Central memory CD8-positive, alpha-beta T cell (primary cell): ENCODE measurements around the gene SPON2.

Experiments
- ATAC-seq: fragments of 150-1000 bp; cut with Tn5 transposase; replicated peaks from 2 replicates; pipeline ENCODE4 v1.10.0; 2022; ENCODE audit warnings: mild to moderate bottlenecking, moderate FRiP score, moderate number of reproducible peaks; ENCODE audit not compliant: poor library complexity, severe bottlenecking; ENCODE audit errors: extremely low read depth
- DNase-seq, 2 donors: peaks; one replicate each; pipeline ENCODE4 v3.0.0; 2021; ENCODE audit warnings: low spot score in 2 of 2
- H3K27ac Mint-ChIP-seq: one replicate; pipeline ENCODE4 v1.8.0; 2022; ENCODE audit warnings: low read depth, mild to moderate bottlenecking, moderate library complexity, mixed read lengths
- H3K27me3 Mint-ChIP-seq: one replicate; pipeline ENCODE4 v1.8.0; 2022; ENCODE audit warnings: mixed read lengths
- H3K36me3 Mint-ChIP-seq: one replicate; pipeline ENCODE4 v1.8.0; 2022; ENCODE audit warnings: mild to moderate bottlenecking, moderate library complexity, mixed read lengths; ENCODE audit not compliant: insufficient read depth
- H3K4me1 Mint-ChIP-seq: one replicate; pipeline ENCODE4 v1.8.0; 2022; ENCODE audit warnings: mixed read lengths
- H3K4me3 Mint-ChIP-seq: one replicate; pipeline ENCODE4 v1.8.0; 2022; ENCODE audit warnings: mild to moderate bottlenecking, moderate library complexity, mixed read lengths
- H3K9me3 Mint-ChIP-seq: one replicate; pipeline ENCODE4 v1.8.0; 2022; ENCODE audit warnings: mixed read lengths

SPON2 gene

DNA sequence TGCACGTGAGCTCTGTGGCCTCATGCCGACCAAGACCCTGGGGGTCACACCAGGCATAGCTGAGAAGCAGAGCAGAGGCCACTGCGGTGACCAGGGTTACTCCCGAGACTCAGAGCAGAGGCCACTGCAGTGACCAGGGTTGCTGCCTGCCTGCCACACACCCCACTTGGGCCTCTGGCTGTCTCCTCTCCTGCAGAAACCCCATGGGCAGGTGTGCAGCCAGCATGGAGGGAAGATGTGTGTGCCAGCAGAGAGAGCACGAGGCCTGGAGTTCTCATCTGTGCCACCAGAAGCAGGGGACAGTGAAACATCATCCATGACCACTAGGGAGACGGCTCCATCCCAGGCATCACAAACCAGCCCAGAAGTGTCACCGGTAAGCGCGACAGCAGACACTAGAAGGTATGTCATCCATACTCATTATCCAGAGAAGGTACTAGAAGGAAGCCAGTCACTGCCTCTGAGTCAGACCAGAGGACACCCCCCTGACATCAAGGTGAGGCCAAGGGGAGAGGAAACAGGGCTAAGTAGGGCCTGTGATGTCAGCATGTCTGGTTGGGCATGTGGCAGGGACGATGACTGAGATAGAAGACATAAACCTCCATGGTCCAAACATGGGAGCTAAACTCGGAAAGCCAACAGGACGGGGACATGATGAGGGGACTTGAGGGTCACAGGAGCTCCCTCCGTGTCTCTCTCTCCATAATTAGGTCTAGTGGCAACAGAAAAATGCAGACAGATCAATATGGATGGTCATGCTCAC is 24.2 kb upstream of the SPON2 start:
- Mint-ChIP-seq H3K27me3 (no peaks in the 10 kb centered on the region), H3K4me1 (peaks cover 44% of the 10 kb centered on the region), H3K4me3 (no peak overlapping the region), H3K9me3 (no peaks in the 10 kb centered on the region), H3K36me3 (peaks cover 27% of the 10 kb centered on the region), H3K27ac (peak overlapping the region; percentile 73)
- DNase-seq (peak in 1 of 2 donors; percentile 12), ATAC-seq (no peak)

DNA sequence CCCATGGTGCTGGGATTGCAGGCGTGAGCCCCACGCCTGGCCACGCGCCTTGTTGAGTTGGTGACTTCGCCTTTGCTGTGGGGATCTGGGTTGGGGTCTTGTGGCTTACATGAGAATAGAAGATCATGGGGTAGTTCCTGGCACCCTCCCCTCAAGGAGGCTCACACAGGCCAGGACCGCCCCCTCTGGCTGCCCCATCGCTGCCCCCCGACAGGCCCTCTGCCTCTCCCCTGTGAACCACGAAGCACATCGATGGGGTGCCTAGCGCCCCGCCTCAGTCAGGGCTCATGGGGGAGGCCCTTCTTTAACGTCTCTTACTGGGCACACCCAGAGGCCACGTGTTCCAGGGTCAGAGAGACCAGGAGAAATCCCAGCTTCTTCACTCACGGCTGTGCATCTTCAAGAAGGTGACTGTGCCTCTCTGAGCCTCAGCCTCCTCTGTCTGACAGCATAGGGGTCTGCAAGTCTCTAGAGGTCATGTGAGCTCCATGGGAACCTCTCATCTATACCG is 23.6 kb upstream of the SPON2 start:
- peaks cover 20% of the 10 kb centered on the region for H3K36me3 Mint-ChIP-seq
- no peaks in the 10 kb centered on the region for H3K27me3 Mint-ChIP-seq
- ATAC-seq, result no peak
- DNase-seq, result peak in 1 of 2 donors; percentile 12
- peaks cover 37% of the 10 kb centered on the region for H3K4me1 Mint-ChIP-seq
- no peaks in the 10 kb centered on the region for H3K9me3 Mint-ChIP-seq
- H3K27ac Mint-ChIP-seq, result peak overlapping the region; percentile 73
- H3K4me3 Mint-ChIP-seq, result no peak overlapping the region

DNA sequence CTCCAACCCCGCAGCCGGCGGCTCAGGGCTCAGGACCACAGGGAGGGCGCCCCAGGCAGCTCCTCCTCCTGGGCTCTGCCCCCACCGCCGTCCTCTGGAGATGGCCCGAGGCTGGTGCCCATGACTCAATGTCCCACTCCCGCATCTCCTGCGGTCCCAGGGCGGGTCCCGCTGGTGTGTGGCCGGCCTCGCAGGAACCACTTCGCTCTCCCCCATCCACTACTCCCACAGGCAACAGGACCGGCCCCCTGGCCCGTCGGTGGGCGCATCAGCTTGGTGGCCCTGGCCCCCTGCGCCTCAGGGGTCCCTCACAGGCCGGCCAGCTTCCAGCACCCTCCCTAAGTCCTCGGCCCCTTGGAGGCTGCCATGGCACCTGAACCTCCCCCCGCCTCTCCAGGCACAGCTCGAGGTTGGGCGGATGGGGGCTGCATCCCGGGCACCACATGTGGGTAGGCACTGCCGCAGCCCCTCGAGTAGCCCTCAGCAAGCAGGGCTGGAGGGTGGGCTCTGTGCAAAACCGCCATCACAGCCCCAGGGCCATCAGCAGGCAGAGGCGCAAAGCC is 22.8 kb upstream of the SPON2 start:
- DNase-seq (peak in 1 of 2 donors; percentile 8), ATAC-seq (no peak)
- Mint-ChIP-seq H3K4me1 (peaks cover 37% of the 10 kb centered on the region), H3K9me3 (no peaks in the 10 kb centered on the region), H3K27me3 (no peaks in the 10 kb centered on the region), H3K4me3 (no peak overlapping the region), H3K36me3 (peaks cover 17% of the 10 kb centered on the region), H3K27ac (no peak overlapping the region)

DNA sequence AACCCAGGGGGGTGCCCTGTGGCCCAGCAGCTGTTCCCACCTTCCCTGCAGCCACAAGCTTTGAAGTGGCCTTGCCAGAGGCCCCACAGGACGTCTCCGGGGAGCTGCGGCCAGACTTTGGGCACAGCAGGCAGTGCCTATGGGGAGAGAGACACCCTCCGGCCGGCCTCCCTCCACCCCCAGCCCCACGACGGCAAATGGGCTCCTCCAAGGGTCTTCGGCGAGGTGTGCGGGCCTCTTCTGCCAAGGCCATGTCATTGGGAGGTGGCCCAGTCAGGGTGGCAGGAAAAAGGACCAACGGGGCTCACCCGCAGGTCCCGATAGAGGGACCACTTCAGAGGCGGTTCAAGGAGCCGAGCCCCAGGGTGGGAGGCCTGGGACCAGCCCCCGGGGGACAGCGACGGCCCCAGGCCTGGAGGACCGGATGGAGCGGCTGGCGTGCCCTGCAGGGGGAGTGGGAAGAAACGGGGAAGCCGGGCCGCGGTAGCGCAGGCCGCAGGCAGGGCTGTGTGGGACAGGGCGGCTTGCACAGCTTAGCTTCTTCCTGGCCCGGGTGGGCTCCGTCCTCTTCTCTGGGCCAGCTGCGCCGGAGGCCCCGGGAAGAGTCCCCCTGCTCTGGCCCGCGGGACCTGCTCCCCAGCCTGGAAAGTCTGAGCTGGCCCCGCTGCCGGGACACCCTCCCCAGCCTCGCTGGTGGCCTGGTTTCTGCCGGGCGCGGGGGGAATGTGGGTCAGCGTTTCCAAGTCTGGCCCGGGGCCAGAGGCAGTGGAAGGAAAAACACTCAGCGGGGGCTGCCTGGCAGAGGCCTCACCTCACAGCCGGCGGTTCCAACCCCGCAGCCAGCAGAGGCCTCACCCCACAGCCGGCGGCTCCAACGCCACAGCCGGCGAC is 21.9 kb upstream of the SPON2 start:
- Mint-ChIP-seq H3K4me3 (no peak overlapping the region), H3K36me3 (peaks cover 15% of the 10 kb centered on the region), H3K9me3 (no peaks in the 10 kb centered on the region), H3K27ac (no peak overlapping the region), H3K27me3 (no peaks in the 10 kb centered on the region), H3K4me1 (peaks cover 38% of the 10 kb centered on the region)
- peak in 1 of 2 donors; percentile 12 for DNase-seq
- ATAC-seq, result no peak

DNA sequence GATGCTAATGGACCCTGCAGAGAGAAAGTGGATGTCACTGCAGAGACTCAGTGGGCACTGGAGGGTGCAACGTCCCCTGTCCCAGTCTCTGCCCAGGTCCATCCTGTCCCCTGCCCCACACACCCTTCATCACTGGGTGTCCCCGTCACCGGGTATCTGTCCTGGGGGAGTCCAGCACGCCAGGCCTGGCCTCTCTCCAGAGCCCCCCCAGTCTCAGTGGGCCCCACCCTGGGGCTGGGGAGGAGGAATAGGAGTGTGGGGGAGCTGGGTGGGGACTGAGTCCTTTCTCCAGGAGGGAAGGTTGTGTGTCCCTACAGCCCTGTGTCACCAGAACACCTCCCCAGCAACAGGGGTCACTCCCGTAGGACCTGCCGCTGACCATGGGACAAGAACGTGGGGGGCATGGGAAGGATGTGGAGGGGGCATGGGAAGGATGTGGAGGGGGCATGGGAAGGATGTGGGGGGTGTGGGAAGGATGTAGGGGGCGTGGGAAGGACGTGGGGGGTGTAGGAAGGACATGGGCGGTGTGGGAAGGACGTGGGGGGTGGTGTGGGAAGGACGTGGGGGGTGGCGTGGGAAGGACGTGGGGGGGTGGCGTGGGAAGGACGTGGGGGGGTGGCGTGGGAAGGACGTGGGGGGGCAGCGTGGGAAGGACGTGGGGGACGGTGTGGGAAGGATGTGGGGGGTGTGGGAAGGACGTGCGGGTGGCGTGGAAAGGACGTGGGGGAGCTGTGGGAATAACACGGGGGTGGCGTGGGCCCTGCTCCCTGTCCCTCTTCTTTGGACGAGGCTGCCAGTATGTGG is 21.0 kb upstream of the SPON2 start:
- H3K27me3 Mint-ChIP-seq, result no peaks in the 10 kb centered on the region
- DNase-seq (peak in 1 of 2 donors; percentile 12), ATAC-seq (no peak)
- no peak overlapping the region for H3K27ac Mint-ChIP-seq
- H3K36me3 Mint-ChIP-seq, result peaks cover 14% of the 10 kb centered on the region
- peaks cover 42% of the 10 kb centered on the region for H3K4me1 Mint-ChIP-seq
- no peak overlapping the region for H3K4me3 Mint-ChIP-seq
- H3K9me3 Mint-ChIP-seq, result no peaks in the 10 kb centered on the region

DNA sequence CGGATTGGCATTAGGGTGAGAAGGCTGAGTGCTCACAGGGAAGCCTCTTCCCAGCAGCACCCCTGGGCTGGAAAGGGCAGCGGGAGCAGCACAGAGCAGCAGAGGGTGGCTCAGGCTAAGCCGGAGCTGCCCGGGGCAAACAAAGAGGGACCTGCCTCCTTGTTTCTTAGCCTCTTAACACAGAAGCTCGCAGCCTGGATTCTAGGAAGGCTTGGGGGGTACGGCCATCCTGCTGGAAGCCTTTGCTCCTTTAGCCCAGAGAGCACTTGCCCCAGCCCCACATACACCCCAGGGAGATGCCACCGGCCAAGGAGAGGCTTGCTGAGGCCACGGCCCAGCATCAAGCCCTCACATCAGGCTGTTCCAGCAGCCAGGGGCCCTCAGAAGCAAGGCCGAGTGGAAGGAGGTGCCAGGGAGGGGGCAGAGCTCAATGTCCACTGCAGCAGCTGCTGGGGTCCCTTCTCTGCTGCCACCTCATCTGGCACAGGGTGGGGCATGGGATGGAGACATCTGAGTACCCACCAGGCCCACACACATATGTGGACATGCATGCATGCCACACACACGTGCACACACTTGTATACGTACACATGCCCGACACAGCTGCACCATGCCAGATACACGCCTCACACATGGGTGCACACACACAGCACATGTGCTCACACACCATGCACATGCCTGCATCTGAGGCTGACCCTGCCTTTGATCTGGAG is 20.3 kb upstream of the SPON2 start:
- peak in 1 of 2 donors; percentile 8 for DNase-seq
- Mint-ChIP-seq H3K27me3 (no peaks in the 10 kb centered on the region), H3K9me3 (no peaks in the 10 kb centered on the region), H3K27ac (peak overlapping the region; percentile 16), H3K36me3 (peaks cover 13% of the 10 kb centered on the region), H3K4me3 (no peak overlapping the region), H3K4me1 (peaks cover 39% of the 10 kb centered on the region)
- ATAC-seq, result no peak

DNA sequence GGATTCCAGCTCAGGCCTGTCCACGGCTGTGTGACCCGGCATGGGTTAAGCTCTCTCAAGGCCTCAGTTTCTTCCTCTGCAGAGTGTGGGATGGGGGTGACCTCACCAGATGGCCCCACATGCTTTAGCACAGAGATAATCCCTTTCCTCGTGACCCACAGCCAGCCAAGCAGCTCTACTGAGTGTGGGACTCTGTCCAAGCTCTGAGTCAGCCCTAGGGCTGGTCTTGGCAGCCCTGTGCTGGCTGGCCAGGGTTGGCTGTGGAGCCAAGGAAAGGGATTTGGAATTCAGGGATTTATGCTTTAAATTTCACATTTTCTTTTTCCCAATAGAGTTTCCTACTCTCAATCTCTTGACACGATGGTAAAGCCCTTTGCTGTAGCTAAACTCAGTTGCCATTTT is 19.7 kb upstream of the SPON2 start:
- H3K27ac Mint-ChIP-seq, result peak overlapping the region; percentile 16
- no peaks in the 10 kb centered on the region for H3K27me3 Mint-ChIP-seq
- no peaks in the 10 kb centered on the region for H3K9me3 Mint-ChIP-seq
- no peak for ATAC-seq
- DNase-seq, result peak in 1 of 2 donors; percentile 3
- peaks cover 33% of the 10 kb centered on the region for H3K4me1 Mint-ChIP-seq
- H3K4me3 Mint-ChIP-seq, result no peak overlapping the region
- H3K36me3 Mint-ChIP-seq, result peaks cover 9% of the 10 kb centered on the region

DNA sequence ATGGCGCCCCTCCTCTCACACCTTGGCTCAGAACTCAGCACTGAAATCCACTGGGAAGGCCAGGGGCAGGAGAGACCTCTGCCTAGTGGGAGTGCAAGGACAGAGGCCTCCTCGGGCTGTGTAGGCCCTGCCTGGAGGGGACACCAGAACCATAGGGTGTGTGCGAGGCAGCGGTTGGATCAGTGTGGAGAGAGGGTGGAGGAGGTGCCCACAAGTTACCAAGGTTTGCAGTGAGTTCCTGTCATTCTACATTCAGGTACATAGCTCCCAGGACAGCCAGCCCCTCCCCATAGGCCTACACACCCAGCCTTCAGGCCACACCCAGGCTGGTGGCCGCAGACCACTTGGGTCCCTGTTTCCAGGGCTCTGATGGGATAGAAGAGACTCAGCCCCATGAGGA is 19.2 kb upstream of the SPON2 start:
- Mint-ChIP-seq H3K27ac (no peak overlapping the region), H3K4me1 (peaks cover 29% of the 10 kb centered on the region), H3K4me3 (no peak overlapping the region), H3K9me3 (no peaks in the 10 kb centered on the region), H3K36me3 (peaks cover 4% of the 10 kb centered on the region), H3K27me3 (no peaks in the 10 kb centered on the region)
- ATAC-seq (no peak), DNase-seq (peak in 1 of 2 donors; percentile 12)

DNA sequence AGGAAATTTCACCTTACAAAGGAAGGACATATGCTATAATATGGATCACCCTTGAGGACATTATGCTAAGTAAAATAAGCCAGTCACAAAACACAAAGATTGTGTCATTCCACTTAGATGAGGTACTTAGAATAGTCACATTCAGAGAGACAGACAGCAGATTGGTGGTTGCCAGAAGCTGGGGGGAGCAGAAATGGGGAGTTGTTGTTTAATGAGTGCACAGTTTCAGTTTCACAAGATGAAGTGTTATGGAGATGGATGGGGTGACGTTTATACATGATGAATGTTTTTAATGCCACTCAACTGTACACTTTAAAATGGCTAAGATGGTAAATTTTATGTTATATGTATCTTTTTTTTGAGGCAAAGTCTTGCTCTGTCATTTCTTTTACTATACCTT is 14.8 kb upstream of the SPON2 start:
- Mint-ChIP-seq H3K4me3 (peak overlapping the region; percentile 0), H3K27ac (peak overlapping the region; percentile 35), H3K36me3 (peaks cover 4% of the 10 kb centered on the region), H3K4me1 (peaks cover 33% of the 10 kb centered on the region), H3K27me3 (no peaks in the 10 kb centered on the region), H3K9me3 (no peaks in the 10 kb centered on the region)
- peak; percentile 13 to 61 for DNase-seq
- ATAC-seq, result peak; percentile 100

DNA sequence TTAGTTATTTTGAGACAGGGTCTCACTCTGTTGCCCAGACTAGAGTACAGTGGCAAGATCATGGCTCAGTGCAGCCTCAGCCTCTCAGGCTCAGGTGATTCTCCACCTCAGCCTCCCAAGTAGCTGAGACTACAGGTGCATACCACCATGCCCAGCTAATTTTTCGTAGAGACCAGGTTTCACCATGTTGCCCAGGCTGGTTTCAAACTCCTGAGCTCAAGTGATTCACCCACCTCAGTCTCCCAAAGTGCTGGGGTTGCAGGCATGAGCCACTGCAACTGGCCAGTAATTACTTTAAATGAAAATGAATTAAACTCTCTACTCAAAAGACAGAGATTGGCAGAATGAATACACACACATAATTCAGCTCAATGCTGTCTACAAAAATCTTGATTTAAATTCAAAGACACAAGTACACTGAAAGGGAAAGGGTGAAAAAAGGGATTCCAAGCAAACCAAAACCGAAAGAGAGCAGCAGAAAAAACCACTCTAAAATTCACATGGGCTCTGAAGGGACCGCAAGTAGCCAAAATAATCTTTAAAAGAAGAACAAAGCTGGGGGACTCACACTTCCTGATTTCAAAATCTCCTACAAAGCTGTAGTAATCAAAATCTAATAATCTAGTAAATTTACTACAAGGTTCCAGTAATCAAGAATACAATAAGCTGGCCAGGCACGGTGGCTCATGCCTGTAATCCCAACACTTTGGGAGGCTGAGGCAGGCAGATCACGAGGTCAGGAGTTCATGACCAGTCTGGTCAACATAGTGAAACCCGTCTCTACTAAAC is 11.8 kb upstream of the SPON2 start:
- no peak for DNase-seq
- ATAC-seq, result peak; percentile 29
- H3K4me3 Mint-ChIP-seq, result peak overlapping the region; percentile 56
- peaks cover 1% of the 10 kb centered on the region for H3K36me3 Mint-ChIP-seq
- peaks cover 12% of the 10 kb centered on the region for H3K9me3 Mint-ChIP-seq
- H3K4me1 Mint-ChIP-seq, result peaks cover 47% of the 10 kb centered on the region
- peak overlapping the region; percentile 36 for H3K27ac Mint-ChIP-seq
- H3K27me3 Mint-ChIP-seq, result no peaks in the 10 kb centered on the region

DNA sequence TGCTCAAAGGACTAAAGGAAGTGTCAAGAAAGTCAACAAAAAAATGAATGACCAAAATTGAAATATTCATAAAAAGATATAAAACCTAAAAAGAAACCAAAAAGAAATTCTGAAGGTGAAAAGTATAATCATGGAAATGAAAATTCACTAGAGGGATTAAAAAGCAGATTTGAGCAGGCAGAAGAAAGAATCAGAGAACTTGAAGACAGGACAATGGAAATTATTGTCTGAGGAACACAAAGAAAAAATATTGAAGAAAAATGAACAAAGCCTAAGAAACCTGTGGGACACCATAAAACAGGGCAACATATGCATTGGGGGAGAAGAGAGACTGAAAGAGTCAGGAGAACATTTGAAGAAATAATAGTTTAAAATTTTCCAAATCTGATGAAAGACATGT is 9.9 kb upstream of the SPON2 start:
- Mint-ChIP-seq H3K4me3 (no peak overlapping the region), H3K27me3 (no peaks in the 10 kb centered on the region), H3K4me1 (peaks cover 46% of the 10 kb centered on the region), H3K27ac (peak overlapping the region; percentile 2), H3K9me3 (peaks cover 12% of the 10 kb centered on the region), H3K36me3 (peaks cover 2% of the 10 kb centered on the region)
- ATAC-seq (no peak), DNase-seq (no peak)
